Mucosa of gallbladder (tissue), 1 donor: ENCODE data around the gene ARMC3. TPM values are rescaled to one million over a fixed set of nuclear protein-coding genes. Genes with fewer than 3 reads are reported as not detected.
"Not testable (repeated sequence)": the region's sequence is repeated elsewhere in the genome, so short reads cannot be mapped to it uniquely, and the experiment has no call there.

ENCODE experiments used
- DNase-seq: peaks from one replicate; pipeline ENCODE4 v3.0.0-alpha.2; 2020; ENCODE audit warnings: low spot score
- total RNA-seq: library from RNA; stranded (reverse); gene quantifications from one replicate; pipeline ENCODE4 v1.2.1, GENCODE V29; 2021
- donor health status: DM: no; HTN: no; CAD: no.

Gene ARMC3
- 0.52 TPM for total RNA-seq

DNA sequence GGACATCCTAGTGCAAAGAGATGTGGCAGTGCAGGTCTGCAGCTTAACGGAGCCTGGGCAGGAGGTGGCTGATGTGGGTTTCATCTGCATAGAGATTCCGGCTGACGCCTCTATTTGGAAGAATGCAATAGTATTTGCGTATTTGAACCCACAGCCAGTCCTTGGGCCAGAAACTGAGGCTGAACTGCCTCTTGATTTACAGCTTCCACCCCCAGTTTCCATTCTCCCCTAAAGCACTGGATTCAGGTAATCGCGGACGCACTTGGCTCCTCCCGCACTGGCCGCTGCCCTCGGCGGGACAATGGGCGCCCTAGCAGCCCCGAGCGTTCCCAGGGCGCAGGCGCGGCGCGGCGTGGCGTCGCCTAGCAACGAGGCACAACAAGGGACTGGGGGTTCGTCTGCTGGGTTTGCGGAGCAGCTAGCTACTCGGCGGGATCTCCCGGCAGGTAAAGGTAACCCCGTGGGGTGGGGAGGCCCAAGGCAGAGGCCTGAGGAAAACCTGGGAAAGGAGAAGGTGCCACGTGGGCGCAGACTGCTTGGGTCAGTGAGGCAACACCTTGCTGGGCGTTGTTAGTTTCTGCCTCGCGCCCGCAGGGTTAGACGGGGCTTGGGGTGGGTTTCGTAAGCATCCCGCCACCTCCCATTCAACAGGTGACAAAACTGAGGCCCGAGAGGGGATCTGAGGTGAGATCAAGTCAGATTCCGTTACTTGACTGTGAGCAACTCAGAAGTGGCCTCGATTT lies at the start of gene ARMC3:
TSS of gene ARMC3 (plus strand) at position 393 of the 743 bp plus-strand sequence. CDS start 3,944 bp downstream, outside the sequence.
- peak; percentile 62 for DNase-seq

- no peak for DNase-seq
Measured at GRCh38 chr10:22891797-22892196, 36.1 kb upstream of the ARMC3 start.

GRCh38 chr10:22893781-22894180 lies 34.1 kb upstream of the ARMC3 start:
- DNase-seq, result no peak

GRCh38 chr10:22894714-22895113 lies 33.1 kb upstream of the ARMC3 start:
- no peak for DNase-seq

DNA sequence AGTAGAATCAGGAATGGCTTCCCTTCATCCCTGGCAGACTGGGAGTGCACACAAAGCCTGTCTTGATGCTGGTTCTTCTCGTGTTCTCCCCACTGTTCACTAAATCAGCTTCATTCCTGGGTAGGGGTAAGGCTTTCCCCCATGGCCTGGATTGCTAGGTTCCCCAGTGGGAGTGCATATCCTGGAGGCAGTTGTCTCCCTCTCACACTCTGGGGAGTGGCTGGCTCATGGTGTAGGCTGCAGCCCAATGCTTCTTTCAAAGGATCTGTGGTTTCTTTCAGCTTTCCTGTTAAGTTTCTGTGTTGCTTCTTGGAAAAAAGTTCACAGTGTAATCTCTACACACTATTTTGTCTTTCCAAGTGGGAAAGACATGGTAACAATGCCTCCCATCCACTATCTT lies 32.6 kb upstream of the ARMC3 start:
- DNase-seq, result no peak

- DNase-seq, result no peak
Measured at GRCh38 chr10:22897371-22897770, 30.5 kb upstream of the ARMC3 start.

DNA sequence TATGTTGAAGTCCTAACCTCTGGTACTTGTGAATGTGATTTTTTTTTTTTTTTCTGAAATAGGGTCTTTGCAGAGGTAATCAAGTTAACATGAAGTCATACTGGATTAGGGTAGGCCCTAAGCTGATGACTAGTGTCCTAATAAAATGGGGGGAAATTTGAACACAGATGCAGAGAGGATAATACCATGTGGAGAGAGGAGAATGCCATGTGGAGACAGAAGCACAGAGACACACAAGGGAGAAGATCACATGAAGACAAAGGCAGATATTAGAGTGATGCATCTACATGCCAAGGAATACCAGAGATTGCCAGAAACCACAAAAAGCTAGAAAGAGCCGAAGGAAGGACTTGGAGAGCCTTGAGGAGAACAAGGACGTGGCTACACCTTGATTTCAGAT lies 28.5 kb upstream of the ARMC3 start:
- no peak for DNase-seq

- DNase-seq, result no peak
Measured at GRCh38 chr10:22899775-22900174, 28.1 kb upstream of the ARMC3 start.

DNA sequence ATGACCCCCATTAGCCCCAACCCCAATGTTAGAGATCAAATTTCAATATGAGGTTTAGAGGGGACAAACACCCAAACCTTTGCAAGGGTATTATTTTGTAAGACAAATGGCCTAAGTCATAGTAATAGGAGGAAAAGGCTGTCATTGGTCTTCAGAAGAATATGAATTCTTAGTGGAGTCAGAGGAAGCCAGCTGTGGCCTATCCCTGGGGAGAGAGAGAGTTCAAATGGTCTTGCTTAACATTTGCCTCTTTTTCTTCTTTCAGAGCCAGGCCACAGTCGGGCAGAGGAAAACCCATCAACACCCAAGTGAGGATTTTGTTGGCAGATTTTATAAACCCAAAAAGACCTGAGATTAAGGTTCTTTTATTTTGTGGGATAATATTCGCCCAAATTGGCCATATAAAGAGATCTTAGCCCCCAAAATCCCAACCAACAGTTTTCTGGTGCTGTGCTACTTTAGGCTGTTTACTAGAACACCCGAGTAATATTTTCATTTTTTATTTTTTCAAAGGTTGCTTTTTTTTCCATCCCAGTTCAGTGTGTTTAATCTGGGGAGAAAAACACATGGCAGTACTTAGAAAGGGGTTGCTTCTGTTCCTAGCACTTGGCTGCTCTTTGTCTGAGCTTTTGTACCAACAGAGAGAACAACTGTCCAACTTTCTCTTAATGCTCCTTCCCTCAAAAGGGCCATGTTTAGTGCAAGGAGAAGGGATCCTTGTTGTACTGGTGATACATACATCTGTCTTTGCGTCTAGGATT lies 26.8 kb upstream of the ARMC3 start:
- DNase-seq, result no peak

DNA sequence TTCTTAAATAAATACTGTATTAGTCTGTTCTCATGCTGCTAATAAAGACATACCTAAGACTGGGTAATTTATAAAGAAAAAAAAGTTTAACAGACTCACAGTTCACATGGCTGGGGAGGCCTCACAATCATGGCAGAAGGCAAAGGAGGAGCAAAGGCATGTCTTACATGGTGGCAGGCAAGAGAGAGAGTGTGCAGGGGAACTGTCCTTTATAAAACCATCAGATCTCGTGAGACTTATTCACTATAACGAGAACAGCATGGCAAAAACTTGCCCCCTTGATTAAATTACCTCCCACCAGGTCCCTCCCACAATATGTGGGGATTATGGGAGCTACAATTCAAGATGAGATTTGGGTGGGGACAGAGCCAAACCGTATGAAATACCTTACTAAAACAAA lies 25.7 kb upstream of the ARMC3 start:
- not testable (repeated sequence) for DNase-seq

- DNase-seq, result no peak
Measured at GRCh38 chr10:22903694-22904093, 24.2 kb upstream of the ARMC3 start.

DNA sequence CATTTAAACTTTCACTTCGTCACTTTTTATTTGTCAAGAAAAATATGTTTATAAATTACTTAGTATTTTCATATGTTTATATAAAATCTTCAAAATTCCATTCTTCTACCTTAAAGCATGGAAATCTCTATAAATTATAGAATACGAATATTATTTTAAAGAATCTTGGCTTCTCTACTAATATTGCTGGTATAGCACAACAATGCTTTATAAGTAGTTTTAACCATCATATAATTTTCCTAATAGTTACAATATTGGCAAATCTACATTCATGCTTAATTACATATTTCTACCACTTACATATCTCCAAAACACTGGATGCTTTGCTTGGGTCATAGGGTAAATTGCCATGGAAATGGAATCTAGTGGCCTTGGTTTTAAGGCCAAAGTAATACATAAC lies 21.1 kb upstream of the ARMC3 start:
- no peak for DNase-seq

GRCh38 chr10:22908837-22909236 lies 19.0 kb upstream of the ARMC3 start:
- no peak for DNase-seq

DNA sequence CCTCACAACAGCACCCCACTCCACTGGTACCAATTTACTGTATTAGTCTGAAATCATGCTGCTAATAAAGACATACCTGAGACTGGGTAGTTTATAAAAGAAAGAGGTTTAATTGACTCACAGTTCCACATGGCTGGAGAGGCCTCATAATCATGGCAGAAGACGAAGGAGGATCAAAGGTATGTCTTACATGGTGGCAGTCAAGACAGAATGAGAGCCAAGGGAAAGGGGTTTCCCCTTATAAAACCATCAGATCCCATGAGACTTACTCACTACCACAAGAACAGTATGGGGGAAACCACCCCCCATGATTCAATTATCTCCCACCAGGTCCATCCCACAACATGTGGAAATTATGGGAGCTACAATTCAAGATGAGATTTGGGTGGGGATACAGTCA lies 18.2 kb upstream of the ARMC3 start:
- not testable (repeated sequence) for DNase-seq

- no peak for DNase-seq
Measured at GRCh38 chr10:22911067-22911466, 16.8 kb upstream of the ARMC3 start.

- DNase-seq, result peak; percentile 41
Measured at GRCh38 chr10:22911889-22912762, 15.7 kb upstream of the ARMC3 start.

GRCh38 chr10:22912763-22913384 lies 15.0 kb upstream of the ARMC3 start:
- no peak for DNase-seq

DNA sequence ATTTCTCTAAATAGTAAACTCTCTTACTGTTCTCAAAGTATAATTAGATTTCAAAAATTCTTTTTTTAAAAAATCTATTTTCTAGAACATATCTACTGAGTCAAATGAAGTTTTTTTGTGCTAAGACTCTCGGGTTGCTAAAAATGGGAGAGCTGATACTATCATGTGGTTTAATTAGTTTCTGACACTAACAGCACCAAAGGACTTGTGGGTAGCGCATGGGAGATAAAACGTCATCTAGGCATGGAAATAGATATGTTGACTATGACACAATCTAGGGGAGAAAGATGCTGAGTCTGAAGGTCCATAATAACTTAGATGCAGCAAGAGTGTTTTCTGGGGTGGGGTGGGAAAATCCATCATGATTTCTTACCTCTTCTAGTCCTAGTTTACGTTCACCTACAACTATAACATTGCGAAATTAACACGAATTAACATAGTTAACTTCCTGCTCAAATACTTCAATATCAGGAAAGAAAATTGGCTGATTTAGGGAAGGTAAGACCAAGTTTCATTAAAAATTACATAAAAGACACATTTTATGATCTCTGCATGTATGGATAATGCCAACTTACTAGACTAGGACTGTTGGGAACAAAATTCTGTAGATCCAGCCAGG lies 14.3 kb upstream of the ARMC3 start:
- DNase-seq, result no peak

DNA sequence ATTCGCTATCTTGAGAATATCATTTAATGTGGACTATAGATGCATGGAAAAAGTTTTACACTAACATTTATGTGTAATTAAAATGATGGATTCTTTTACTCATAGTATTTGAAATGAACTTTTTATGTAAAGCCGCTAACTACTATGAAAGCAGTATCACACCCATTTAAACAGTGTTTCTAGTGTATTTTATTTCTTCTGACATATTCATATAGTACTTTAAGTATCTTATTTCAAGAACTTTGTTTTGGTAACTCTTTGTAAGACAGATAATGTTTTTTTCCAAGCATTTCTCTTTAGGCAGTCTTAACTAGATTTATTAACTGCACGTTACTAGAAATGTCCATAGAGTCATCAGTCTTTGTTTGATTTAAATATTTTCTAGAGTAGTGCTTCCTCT lies 12.5 kb upstream of the ARMC3 start:
- DNase-seq, result no peak

DNA sequence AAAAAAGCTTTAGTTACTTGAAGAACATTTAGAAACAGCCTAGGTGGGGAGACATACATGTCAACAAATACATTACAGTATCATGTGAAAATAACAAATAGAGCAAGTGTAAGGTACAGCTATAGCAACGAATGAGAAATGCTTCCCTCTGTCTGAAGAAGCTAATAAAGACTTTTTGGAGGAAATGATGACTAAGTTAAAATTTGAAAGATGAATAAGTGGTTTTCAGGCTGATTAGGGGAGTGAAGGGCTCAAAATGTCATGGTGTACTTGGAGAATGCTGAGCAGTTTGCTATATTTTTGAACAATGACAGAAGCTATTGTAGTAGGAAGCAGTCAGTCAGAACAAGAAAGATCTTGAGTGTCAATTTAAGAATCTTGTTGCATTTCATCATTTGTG lies 2.8 kb upstream of the ARMC3 start:
- no peak for DNase-seq

- DNase-seq, result no peak
Measured at GRCh38 chr10:22927166-22927565, 687 bp upstream of the ARMC3 start.
